ENCODE results near the gene CREBBP. TPM values are rescaled to one million over a fixed set of nuclear protein-coding genes. Genes with fewer than 3 reads are reported as not detected.

CREBBP gene
- total RNA-seq, 2 donors from 2014 or later, result 82.2 to 143 TPM

GRCh38 chr16:3738128-3738527 lies 142.4 kb downstream of the CREBBP start:
- no peaks in the 10 kb centered on the region for H3K27me3 ChIP-seq (replicated peaks; ENCODE audit: insufficient read depth)

GRCh38 chr16:3737181-3737580 lies 143.3 kb downstream of the CREBBP start:
- Histone ChIP-seq H3K9me3 (no peaks in the 10 kb centered on the region), H3K27me3 (replicated peaks; ENCODE audit: insufficient read depth) (no peaks in the 10 kb centered on the region), H3K4me3 (no peak overlapping the region), H3K4me1 (replicated peaks) (no peaks in the 10 kb centered on the region), H3K27ac (no peak overlapping the region), H3K36me3 (peaks cover 22 to 49% of the 10 kb centered on the region in 2 donors)
- 83% methylated on average over 8 of the region's 8 CpGs for WGBS
- TF ChIP-seq POLR2A (IDR thresholded peaks at IDR 0.05), result no peak
- no peak for TF ChIP-seq POLR2AphosphoS5 (IDR thresholded peaks at IDR 0.05)
- TF ChIP-seq, protein P1, sequence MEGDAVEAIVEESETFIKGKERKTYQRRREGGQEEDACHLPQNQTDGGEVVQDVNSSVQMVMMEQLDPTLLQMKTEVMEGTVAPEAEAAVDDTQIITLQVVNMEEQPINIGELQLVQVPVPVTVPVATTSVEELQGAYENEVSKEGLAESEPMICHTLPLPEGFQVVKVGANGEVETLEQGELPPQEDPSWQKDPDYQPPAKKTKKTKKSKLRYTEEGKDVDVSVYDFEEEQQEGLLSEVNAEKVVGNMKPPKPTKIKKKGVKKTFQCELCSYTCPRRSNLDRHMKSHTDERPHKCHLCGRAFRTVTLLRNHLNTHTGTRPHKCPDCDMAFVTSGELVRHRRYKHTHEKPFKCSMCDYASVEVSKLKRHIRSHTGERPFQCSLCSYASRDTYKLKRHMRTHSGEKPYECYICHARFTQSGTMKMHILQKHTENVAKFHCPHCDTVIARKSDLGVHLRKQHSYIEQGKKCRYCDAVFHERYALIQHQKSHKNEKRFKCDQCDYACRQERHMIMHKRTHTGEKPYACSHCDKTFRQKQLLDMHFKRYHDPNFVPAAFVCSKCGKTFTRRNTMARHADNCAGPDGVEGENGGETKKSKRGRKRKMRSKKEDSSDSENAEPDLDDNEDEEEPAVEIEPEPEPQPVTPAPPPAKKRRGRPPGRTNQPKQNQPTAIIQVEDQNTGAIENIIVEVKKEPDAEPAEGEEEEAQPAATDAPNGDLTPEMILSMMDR (IDR thresholded peaks at IDR 0.05), result no peak
- no peak for DNase-seq (ENCODE audit: low spot score)
- intact Hi-C loops (cut with DNase I), result no loop called here

More at GRCh38 chr16:3738128-3738527, 142.4 kb downstream of the CREBBP start:
- WGBS, result 96% methylated on average over 5 of the region's 5 CpGs
- Histone ChIP-seq H3K9me3 (no peaks in the 10 kb centered on the region), H3K4me1 (replicated peaks) (no peaks in the 10 kb centered on the region), H3K27ac (no peak overlapping the region), H3K4me3 (no peak overlapping the region), H3K36me3 (peaks cover 22 to 44% of the 10 kb centered on the region in 2 donors)
- no peak for DNase-seq (ENCODE audit: low spot score)
- intact Hi-C loops (cut with DNase I), result no loop called here
- TF ChIP-seq POLR2A (IDR thresholded peaks at IDR 0.05) (no peak), POLR2AphosphoS5 (IDR thresholded peaks at IDR 0.05) (no peak)
- TF ChIP-seq, protein P1 (IDR thresholded peaks at IDR 0.05), result no peak

DNA sequence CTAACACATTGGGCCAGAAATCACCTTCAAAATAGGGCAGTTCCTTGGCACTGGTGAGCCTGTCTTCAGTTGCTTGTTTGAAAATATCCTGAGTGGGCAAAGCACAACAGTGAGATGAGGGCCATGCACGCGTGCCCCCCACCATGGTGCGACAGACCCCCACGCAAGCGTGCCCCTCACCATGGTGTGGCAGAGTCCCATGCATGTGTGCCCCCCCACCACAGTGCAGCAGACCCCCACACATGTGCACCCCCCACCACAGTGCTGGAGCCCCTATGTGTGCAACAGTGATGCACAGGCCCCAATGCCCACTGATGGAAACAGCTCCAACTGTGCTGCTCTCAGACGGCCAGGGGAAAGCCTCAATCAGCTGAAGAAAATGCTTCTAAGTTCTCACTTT lies 144.4 kb downstream of the CREBBP start:
- WGBS, result 96% methylated on average over 6 of the region's 6 CpGs
- no peaks in the 10 kb centered on the region for H3K9me3 ChIP-seq
- H3K27me3 ChIP-seq (replicated peaks; ENCODE audit: insufficient read depth), result no peaks in the 10 kb centered on the region
- H3K4me1 ChIP-seq (replicated peaks), result no peaks in the 10 kb centered on the region
- H3K27ac ChIP-seq, result no peak overlapping the region
- intact Hi-C loops (cut with DNase I), result no loop called here
- no peak overlapping the region for H3K4me3 ChIP-seq
- no peak for TF ChIP-seq POLR2A (IDR thresholded peaks at IDR 0.05)
- TF ChIP-seq, protein P1 (IDR thresholded peaks at IDR 0.05), result no peak
- TF ChIP-seq POLR2AphosphoS5 (IDR thresholded peaks at IDR 0.05), result no peak
- peaks cover 25 to 57% of the 10 kb centered on the region in 2 donors for H3K36me3 ChIP-seq
- no peak for DNase-seq (ENCODE audit: low spot score)

GRCh38 chr16:3735541-3735940 lies 145.0 kb downstream of the CREBBP start:
- 96% methylated on average over 13 of the region's 13 CpGs for WGBS
- Histone ChIP-seq H3K27me3 (replicated peaks; ENCODE audit: insufficient read depth) (no peaks in the 10 kb centered on the region), H3K4me3 (no peak overlapping the region), H3K27ac (no peak overlapping the region), H3K9me3 (no peaks in the 10 kb centered on the region), H3K4me1 (replicated peaks) (no peaks in the 10 kb centered on the region), H3K36me3 (peaks cover 31 to 63% of the 10 kb centered on the region in 2 donors)
- intact Hi-C loops (cut with DNase I), result no loop called here
- DNase-seq (ENCODE audit: low spot score), result no peak
- TF ChIP-seq POLR2A (IDR thresholded peaks at IDR 0.05) (no peak), POLR2AphosphoS5 (IDR thresholded peaks at IDR 0.05) (no peak)
- TF ChIP-seq, protein P1 (IDR thresholded peaks at IDR 0.05), result no peak

- Histone ChIP-seq H3K36me3 (peaks cover 30 to 65% of the 10 kb centered on the region in 2 donors), H3K4me1 (replicated peaks) (no peaks in the 10 kb centered on the region), H3K4me3 (no peak overlapping the region), H3K9me3 (no peaks in the 10 kb centered on the region), H3K27ac (no peak overlapping the region), H3K27me3 (replicated peaks; ENCODE audit: insufficient read depth) (no peaks in the 10 kb centered on the region)
- intact Hi-C loops (cut with DNase I), result no loop called here
- no peak for DNase-seq (ENCODE audit: low spot score)
- 98% methylated on average over 25 of the region's 25 CpGs for WGBS
- TF ChIP-seq POLR2AphosphoS5 (IDR thresholded peaks at IDR 0.05) (no peak), POLR2A (IDR thresholded peaks at IDR 0.05) (no peak)
- TF ChIP-seq, protein P1 (IDR thresholded peaks at IDR 0.05), result no peak
Measured at GRCh38 chr16:3734758-3735221, 145.7 kb downstream of the CREBBP start.

Data from prostate gland (tissue), 2 donors.